Measurements from ENCODE around the gene ZNF641. TPM values are rescaled to one million over a fixed set of nuclear protein-coding genes. Genes with fewer than 3 reads are reported as not detected.

ZNF641 gene
- total RNA-seq, 1 experiment from 2014 or later: 12.0 TPM

DNA sequence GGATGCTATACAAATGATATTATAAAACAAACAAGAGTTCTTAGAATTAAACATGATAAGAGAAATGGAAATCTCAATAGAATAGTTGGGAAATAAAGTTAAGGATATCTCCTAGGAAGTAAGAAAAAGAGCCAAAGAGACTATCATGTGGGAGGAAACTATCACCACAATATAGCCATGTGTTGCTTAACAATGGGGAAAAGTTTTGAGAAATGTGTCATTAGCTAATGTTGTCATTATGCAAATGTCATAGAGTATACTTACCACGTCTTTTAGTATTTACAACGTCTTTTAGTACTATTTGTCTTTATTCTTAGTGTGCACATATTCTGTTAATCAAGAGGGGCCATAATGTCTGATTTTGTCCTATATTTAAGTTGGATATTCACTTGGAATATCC lies 58.7 kb downstream of the ZNF641 start:
- H3K4me3 Mint-ChIP-seq (ENCODE audit: unreplicated experiment): no peak overlapping the region
- no peaks in the 10 kb centered on the region for H3K4me1 Mint-ChIP-seq (ENCODE audit: insufficient read depth, unreplicated experiment)
- intact Hi-C loops (cut with micrococcal nuclease): no loop called here
- no peak overlapping the region for H3K27ac Mint-ChIP-seq (ENCODE audit: low read depth, unreplicated experiment)
- H3K36me3 Mint-ChIP-seq (ENCODE audit: insufficient read depth, unreplicated experiment): no peaks in the 10 kb centered on the region
- no peak for DNase-seq (ENCODE audit: unreplicated experiment)
- no peaks in the 10 kb centered on the region for H3K9me3 Mint-ChIP-seq (ENCODE audit: unreplicated experiment)
- ChIA-PET CTCF (no interaction called here), POLR2A (no interaction called here)
- no peak for TF ChIP-seq CTCF (IDR thresholded peaks at IDR 0.05; ENCODE audit: unreplicated experiment)
- BruUV-seq (replicated peaks): no TSS peak
- H3K27me3 Mint-ChIP-seq (ENCODE audit: insufficient read depth, unreplicated experiment): peaks cover 37% of the 10 kb centered on the region

GRCh38 chr12:48291511-48291910 lies 59.2 kb downstream of the ZNF641 start:
- no peak overlapping the region for H3K27ac Mint-ChIP-seq (ENCODE audit: low read depth, unreplicated experiment)
- no peak overlapping the region for H3K4me3 Mint-ChIP-seq (ENCODE audit: unreplicated experiment)
- H3K27me3 Mint-ChIP-seq (ENCODE audit: insufficient read depth, unreplicated experiment): peaks cover 32% of the 10 kb centered on the region
- CTCF ChIA-PET: no interaction called here
- no TSS peak for BruUV-seq (replicated peaks)
- intact Hi-C loops (cut with micrococcal nuclease): no loop called here
- no peaks in the 10 kb centered on the region for H3K9me3 Mint-ChIP-seq (ENCODE audit: unreplicated experiment)
- no peaks in the 10 kb centered on the region for H3K36me3 Mint-ChIP-seq (ENCODE audit: insufficient read depth, unreplicated experiment)
- TF ChIP-seq CTCF (IDR thresholded peaks at IDR 0.05; ENCODE audit: unreplicated experiment): no peak
- POLR2A ChIA-PET: no interaction called here
- no peaks in the 10 kb centered on the region for H3K4me1 Mint-ChIP-seq (ENCODE audit: insufficient read depth, unreplicated experiment)
- no peak for DNase-seq (ENCODE audit: unreplicated experiment)

- TF ChIP-seq CTCF (IDR thresholded peaks at IDR 0.05; ENCODE audit: unreplicated experiment): no peak
- DNase-seq (ENCODE audit: unreplicated experiment): no peak
- H3K27ac Mint-ChIP-seq (ENCODE audit: low read depth, unreplicated experiment): no peak overlapping the region
- CTCF ChIA-PET: interaction anchor here (0.6 to 0.7 kb wide), 2 partner anchors 35 to 121 kb away, joined by 3 to 5 read pairs; no protein-coding TSS in a partner anchor
- POLR2A ChIA-PET: no interaction called here
- no peaks in the 10 kb centered on the region for H3K36me3 Mint-ChIP-seq (ENCODE audit: insufficient read depth, unreplicated experiment)
- H3K9me3 Mint-ChIP-seq (ENCODE audit: unreplicated experiment): no peaks in the 10 kb centered on the region
- intact Hi-C loops (cut with micrococcal nuclease): no loop called here
- BruUV-seq (replicated peaks): no TSS peak
- peaks cover 26% of the 10 kb centered on the region for H3K27me3 Mint-ChIP-seq (ENCODE audit: insufficient read depth, unreplicated experiment)
- H3K4me3 Mint-ChIP-seq (ENCODE audit: unreplicated experiment): no peak overlapping the region
- no peaks in the 10 kb centered on the region for H3K4me1 Mint-ChIP-seq (ENCODE audit: insufficient read depth, unreplicated experiment)
Measured at GRCh38 chr12:48288387-48289268, 62.1 kb downstream of the ZNF641 start.

Other genes starting within 250 kb of the ZNF641 start
- 21.7 and 24.5 TPM in 2 replicates for gene SENP1, start 244.8 kb downstream of the ZNF641 start, total RNA-seq (2022)
- gene PFKM, start 231.6 kb downstream of the ZNF641 start, total RNA-seq (2022): 65.9 and 69.3 TPM in 2 replicates
- gene ASB8, start 193.4 kb downstream of the ZNF641 start, total RNA-seq (2022): 23.0 and 24.0 TPM in 2 replicates
- not detected in 2 replicates for gene CCDC184, start 167.3 kb downstream of the ZNF641 start, total RNA-seq (2022)
- not detected in 2 replicates for gene OR10AD1, start 147.6 kb downstream of the ZNF641 start, total RNA-seq (2022)
- gene ANP32D, start 121.6 kb upstream of the ZNF641 start, total RNA-seq (2022): not detected in 2 replicates
- 1.5 and 1.9 TPM in 2 replicates for gene C12orf54, start 131.6 kb upstream of the ZNF641 start, total RNA-seq (2022)
- not detected in 2 replicates for gene OR8S1, start 174.7 kb upstream of the ZNF641 start, total RNA-seq (2022)
- not detected in 2 replicates for gene LALBA, start 219.1 kb upstream of the ZNF641 start, total RNA-seq (2022)